ENCODE measurements around the gene PPM1J.

- TF ChIP-seq GATA3 (IDR thresholded peaks at IDR 0.05; ENCODE audit: low read depth, low read length) (no peak), GATA2 (IDR thresholded peaks at IDR 0.05; ENCODE audit: low read depth, low read length) (no peak)
These were observed 2.4 kb downstream of the PPM1J start for GRCh38 chr1:112712701-112713128.
